IMR-90 (cell line): Measurements from ENCODE around the gene ARHGEF40. TPM values are rescaled to one million over a fixed set of nuclear protein-coding genes. Genes with fewer than 3 reads are reported as not detected.

Experiments
- ATAC-seq: fragments of 200-7000 bp; cut with Tn5 transposase; 2 replicates; pipeline ENCODE4 v1.9.1; 2020; ENCODE audit warnings: low read depth, mild to moderate bottlenecking, moderate library complexity
- BruUV-seq: library from RNA; stranded (reverse); fragments of 400-500 nt; replicated peaks from 2 replicates; lab custom pipeline; 2021; lab: Mats Ljungman, UMichigan
- CTCF ChIA-PET: fragments of 300-600 bp; formaldehyde crosslinking; extraction: SDS; loops from one replicate; lab custom pipeline; 2021; ENCODE audit warnings: antibody characterized with exemption; lab: Yijun Ruan, JAX
- POLR2A ChIA-PET: fragments of 300-600 bp; sonication (Branson Sonifier 250); formaldehyde crosslinking; loops from one replicate; lab custom pipeline; 2022; ENCODE audit warnings: antibody characterized with exemption; ENCODE audit not compliant: unreplicated experiment; lab: Charles Lee
- DNase-seq: peaks from one replicate; pipeline ENCODE4 v3.0.0; 2013
- H2AFZ ChIP-seq: replicated peaks from 2 replicates; pipeline ENCODE3; 2013; ENCODE audit warnings: low read length, mild to moderate bottlenecking; ENCODE audit not compliant: poor library complexity
- H2AK5ac ChIP-seq: 2 replicates; pipeline ENCODE4 v1.6.1; 2013; ENCODE audit warnings: low read depth, low read length, inconsistent platforms
- H2AK9ac ChIP-seq: replicated peaks from 2 replicates; pipeline ENCODE3; 2013; ENCODE audit warnings: mild to moderate bottlenecking, low read depth, low read length, moderate library complexity; ENCODE audit not compliant: poor library complexity
- H2BK120ac ChIP-seq: 2 replicates; pipeline ENCODE4 v1.6.1; 2013; ENCODE audit warnings: low read depth, low read length, inconsistent platforms
- H2BK15ac ChIP-seq: 3 replicates; pipeline ENCODE4 v1.6.1; 2013; ENCODE audit warnings: low read depth, low read length, inconsistent platforms
- H2BK20ac ChIP-seq: 2 replicates; pipeline ENCODE4 v1.6.1; 2013; ENCODE audit warnings: low read depth, mild to moderate bottlenecking, inconsistent platforms, low read length, moderate library complexity
- H2BK5ac ChIP-seq: 2 replicates; pipeline ENCODE4 v1.6.1; 2013; ENCODE audit warnings: mild to moderate bottlenecking, low read depth, low read length, inconsistent platforms; ENCODE audit not compliant: poor library complexity, severe bottlenecking
- H3K14ac ChIP-seq: replicated peaks from 2 replicates; pipeline ENCODE4 v1.6.1; 2013; ENCODE audit warnings: low read depth, low read length, inconsistent platforms
- H3K18ac ChIP-seq: 2 replicates; pipeline ENCODE4 v1.6.1; 2013; ENCODE audit warnings: low read depth, low read length, control low read depth
- H3K23ac ChIP-seq: 2 replicates; pipeline ENCODE4 v1.6.1; 2013; ENCODE audit warnings: low read depth, low read length, inconsistent platforms
- H3K27ac ChIP-seq: 2 replicates; pipeline ENCODE4 v1.5.1; 2013; ENCODE audit warnings: mild to moderate bottlenecking, control low read depth, low read length; ENCODE audit not compliant: insufficient read depth
- H3K27me3 ChIP-seq: 2 replicates; pipeline ENCODE4 v1.6.1; 2013; ENCODE audit warnings: low read length; ENCODE audit not compliant: control insufficient read depth, insufficient read depth
- H3K36me3 ChIP-seq: 2 replicates; pipeline ENCODE4 v1.6.1; 2013; ENCODE audit warnings: low read length, mixed read lengths; ENCODE audit not compliant: control insufficient read depth, insufficient read depth
- H3K4ac ChIP-seq: 2 replicates; pipeline ENCODE4 v1.6.1; 2013; ENCODE audit warnings: low read depth, low read length, inconsistent platforms
- H3K4me1 ChIP-seq: 2 replicates; pipeline ENCODE4 v1.6.1; 2013; ENCODE audit warnings: low read length, mixed read lengths; ENCODE audit not compliant: control insufficient read depth, insufficient read depth
- H3K4me2 ChIP-seq: 2 replicates; pipeline ENCODE4 v1.6.1; 2013; ENCODE audit warnings: low read depth, mild to moderate bottlenecking, control low read depth, low read length, moderate library complexity
- H3K4me3 ChIP-seq: 2 replicates; pipeline ENCODE4 v1.5.1; 2013; ENCODE audit warnings: low read depth, mild to moderate bottlenecking, control low read depth, low read length, moderate library complexity; ENCODE audit not compliant: insufficient read depth
- H3K56ac ChIP-seq: 2 replicates; pipeline ENCODE4 v1.6.1; 2013; ENCODE audit warnings: low read length, inconsistent platforms; ENCODE audit not compliant: insufficient read depth; ENCODE audit errors: extremely low read depth
- H3K79me1 ChIP-seq, 2 experiments: 2 replicates each; pipeline ENCODE4 v1.6.1; 2013; ENCODE audit warnings: low read length in 2 of 2, inconsistent platforms in 1 of 2, low read depth in 1 of 2
- H3K9ac ChIP-seq: 2 replicates; pipeline ENCODE4 v1.6.1; 2013; ENCODE audit warnings: low read depth, low read length, control low read depth
- H3K9me1 ChIP-seq: 2 replicates; pipeline ENCODE4 v1.6.1; 2013; ENCODE audit warnings: low read length, inconsistent platforms; ENCODE audit not compliant: insufficient read depth
- H3K9me3 ChIP-seq: 2 replicates; pipeline ENCODE4 v1.6.1; 2013; ENCODE audit warnings: low read length; ENCODE audit not compliant: control insufficient read depth, insufficient read depth
- H4K20me1 ChIP-seq: 2 replicates; pipeline ENCODE4 v1.6.1; 2013; ENCODE audit warnings: low read length, inconsistent platforms; ENCODE audit not compliant: insufficient read depth
- H4K5ac ChIP-seq: 2 replicates; pipeline ENCODE4 v1.6.1; 2013; ENCODE audit warnings: mild to moderate bottlenecking, low read depth, low read length, control low read depth
- H4K8ac ChIP-seq, 2 experiments: 2 replicates each; pipeline ENCODE4 v1.6.1; 2013; ENCODE audit warnings: low read depth in 2 of 2, low read length in 2 of 2, control low read depth in 1 of 2, inconsistent platforms in 1 of 2
- H4K91ac ChIP-seq: 2 replicates; pipeline ENCODE4 v1.6.1; 2013; ENCODE audit warnings: low read depth, low read length, inconsistent platforms; ENCODE audit not compliant: insufficient read depth
- BHLHE40 ChIP-seq: fragments of 150-350 bp; IDR thresholded peaks from 2 replicates; pipeline ENCODE4 v1.6.1; 2016; ENCODE audit warnings: mild to moderate bottlenecking, low read depth, low read length
- CEBPB ChIP-seq: IDR thresholded peaks from 2 replicates; pipeline ENCODE4 v1.6.1; 2012; ENCODE audit warnings: low read depth, low read length, improper control_type of control experiment
- CHD1 ChIP-seq: IDR thresholded peaks from 2 replicates; pipeline ENCODE4 v1.6.1; 2012; ENCODE audit warnings: low read depth, low read length, improper control_type of control experiment
- ELK1 ChIP-seq: fragments of 150-350 bp; IDR thresholded peaks from 2 replicates; pipeline ENCODE4 v1.6.1; 2016; ENCODE audit warnings: low read depth, mild to moderate bottlenecking, low read length, moderate library complexity, borderline replicate concordance
- MAFK ChIP-seq: IDR thresholded peaks from 2 replicates; pipeline ENCODE4 v1.6.1; 2012; ENCODE audit warnings: low read depth, low read length, improper control_type of control experiment
- MAZ ChIP-seq: IDR thresholded peaks from 2 replicates; pipeline ENCODE4 v1.6.1; 2012; ENCODE audit warnings: low read depth, mild to moderate bottlenecking, low read length, improper control_type of control experiment, moderate library complexity, borderline replicate concordance
- MXI1 ChIP-seq: IDR thresholded peaks from 2 replicates; pipeline ENCODE4 v1.6.1; 2012; ENCODE audit warnings: low read depth, mild to moderate bottlenecking, low read length, moderate library complexity, borderline replicate concordance
- NFE2L2 ChIP-seq: fragments of 150-350 bp; IDR thresholded peaks from 2 replicates; pipeline ENCODE4 v1.6.1; 2016; ENCODE audit warnings: low read depth, mild to moderate bottlenecking, low read length
- POLR2A ChIP-seq: IDR thresholded peaks from 2 replicates; pipeline ENCODE4 v1.6.1; 2012; ENCODE audit warnings: mild to moderate bottlenecking, low read depth, low read length
- RAD21 ChIP-seq: IDR thresholded peaks from 2 replicates; pipeline ENCODE4 v1.6.1; 2012; ENCODE audit warnings: low read length, improper control_type of control experiment
- RCOR1 ChIP-seq: IDR thresholded peaks from 2 replicates; pipeline ENCODE4 v1.6.1; 2012; ENCODE audit warnings: mild to moderate bottlenecking, low read length, improper control_type of control experiment; ENCODE audit not compliant: insufficient replicate concordance
- SMC3 ChIP-seq: fragments of 150-350 bp; IDR thresholded peaks from 2 replicates; pipeline ENCODE4 v1.6.1; 2016; ENCODE audit warnings: low read depth, mild to moderate bottlenecking, antibody characterized with exemption, low read length, moderate library complexity
- USF2 ChIP-seq: fragments of 150-350 bp; IDR thresholded peaks from 2 replicates; pipeline ENCODE4 v1.6.1; 2017; ENCODE audit warnings: mild to moderate bottlenecking, antibody characterized with exemption, low read length, low read depth
- WGBS, 2 experiments: methylation state at CpG; one replicate each; pipeline versions ENCODE4 v1.1.5 to v1.1.7; 2013; ENCODE audit warnings: missing lambda C conversion rate in 2 of 2; ENCODE audit not compliant: insufficient read length in 1 of 2; ENCODE audit errors: extremely low coverage in 2 of 2; 5-methylcytosine and 5-hydroxymethylcytosine counted together
- dilution Hi-C: fragments of 300-500 bp; cut with HindIII; formaldehyde crosslinking; loops from one replicate; pipeline ENCODE4 v1.14.3; 2018; ENCODE audit warnings: low sequenced_read_pairs; ENCODE audit not compliant: unreplicated experiment
- in situ Hi-C: fragments of 300-500 bp; cut with MboI; formaldehyde crosslinking; loops from 3 replicates; pipeline ENCODE4 v1.14.3; 2019; ENCODE audit warnings: low sequenced_read_pairs, inconsistent platforms, mixed read lengths
- intact Hi-C: fragments of 100-400 bp; cut with micrococcal nuclease; formaldehyde crosslinking; loops from 2 replicates; pipeline ENCODE4 v1.10.0; 2022
- polyA plus RNA-seq, 3 experiments: library from polyadenylated mRNA; depleted of rRNA; stranded (reverse); fragments of >200 nt; gene quantifications; 2 replicates each; pipeline ENCODE4 v1.2.3, GENCODE V29; 2012; ENCODE audit warnings: low replicate concordance in 1 of 3
- total RNA-seq: library from RNA; depleted of rRNA; stranded (reverse); fragments of >200 nt; gene quantifications from 2 replicates; pipeline ENCODE4 v1.2.3, GENCODE V29; 2012
- TF ChIP-seq, protein P1 (sequence below): conservative IDR thresholded peaks from 2 replicates; pipeline ENCODE4 v1.5.1; 2012; ENCODE audit warnings: mild to moderate bottlenecking, low read depth, low read length, improper control_type of control experiment

ARHGEF40 gene
- total and polyA plus RNA-seq, 2 of the 4 experiments (the other 2 are of a cell fraction), result 18.1 to 58.4 TPM

- no peak for ATAC-seq
- Histone ChIP-seq H2AK5ac (peak overlapping the region; percentile 16; the same call in 1 of the 2 replicates), H2BK15ac (no peak overlapping the region), H3K79me1 (0 out of 4 replicates have a peak, but pooled peaks cover 0 to 2% of the 10 kb centered on the region in 2 experiments), H2BK20ac (no peak overlapping the region), H3K56ac (no peak overlapping the region), H2AFZ (no peak overlapping the region), H3K4me2 (no peak overlapping the region), H3K27ac (no peak overlapping the region), H3K9me3 (no peaks in the 10 kb centered on the region), H3K9ac (no peak overlapping the region), H2AK9ac (peak overlapping the region; percentile 16), H3K4me1 (peaks cover 6% of the 10 kb centered on the region), H3K4ac (no peak overlapping the region; the same call in 1 of the 2 replicates), H3K18ac (no peak overlapping the region), H4K5ac (no peak overlapping the region), H3K9me1 (peaks cover 3% of the 10 kb centered on the region; the same call in 1 of the 2 replicates), H4K91ac (no peak overlapping the region), H4K8ac (no peak overlapping the region), H3K14ac (no peak overlapping the region), H3K27me3 (no peaks in the 10 kb centered on the region), H2BK120ac (no peak overlapping the region), H4K20me1 (no peaks in the 10 kb centered on the region; the same call in 1 of the 2 replicates), H3K23ac (no peak overlapping the region), H2BK5ac (no peak overlapping the region), H3K4me3 (no peak overlapping the region), H3K36me3 (no peaks in the 10 kb centered on the region)
- no TSS peak for BruUV-seq
- DNase-seq, result no peak
- no CpG with 5 or more reads among the region's 8 CpGs for WGBS, 2 experiments
- in situ Hi-C loops (loop anchor here (5.0 kb wide), 1 partner anchor 85 kb away; no protein-coding TSS in a partner anchor), intact Hi-C loops (loop anchor here (5.0 kb wide), 2 partner anchors 245 to 420 kb away; partner anchors contain the start of gene RNASE4), dilution Hi-C loops (no loop called here)
- CTCF ChIA-PET, result interaction anchor here (0.8 to 3.0 kb wide), 4 partner anchors 9 to 87 kb away, joined by 3 to 22 read pairs (median 4); no protein-coding TSS in a partner anchor
- TF ChIP-seq MXI1, result no peak
- no peak for TF ChIP-seq CHD1
- TF ChIP-seq RCOR1, result no peak
- TF ChIP-seq ELK1, result no peak
- TF ChIP-seq CEBPB, result no peak
- no peak for TF ChIP-seq USF2
- no peak for TF ChIP-seq BHLHE40
- TF ChIP-seq MAZ, result no peak
- no peak for TF ChIP-seq MAFK
- TF ChIP-seq NFE2L2, result no peak
- TF ChIP-seq POLR2A, result no peak
- no peak for TF ChIP-seq SMC3
- TF ChIP-seq, protein P1, sequence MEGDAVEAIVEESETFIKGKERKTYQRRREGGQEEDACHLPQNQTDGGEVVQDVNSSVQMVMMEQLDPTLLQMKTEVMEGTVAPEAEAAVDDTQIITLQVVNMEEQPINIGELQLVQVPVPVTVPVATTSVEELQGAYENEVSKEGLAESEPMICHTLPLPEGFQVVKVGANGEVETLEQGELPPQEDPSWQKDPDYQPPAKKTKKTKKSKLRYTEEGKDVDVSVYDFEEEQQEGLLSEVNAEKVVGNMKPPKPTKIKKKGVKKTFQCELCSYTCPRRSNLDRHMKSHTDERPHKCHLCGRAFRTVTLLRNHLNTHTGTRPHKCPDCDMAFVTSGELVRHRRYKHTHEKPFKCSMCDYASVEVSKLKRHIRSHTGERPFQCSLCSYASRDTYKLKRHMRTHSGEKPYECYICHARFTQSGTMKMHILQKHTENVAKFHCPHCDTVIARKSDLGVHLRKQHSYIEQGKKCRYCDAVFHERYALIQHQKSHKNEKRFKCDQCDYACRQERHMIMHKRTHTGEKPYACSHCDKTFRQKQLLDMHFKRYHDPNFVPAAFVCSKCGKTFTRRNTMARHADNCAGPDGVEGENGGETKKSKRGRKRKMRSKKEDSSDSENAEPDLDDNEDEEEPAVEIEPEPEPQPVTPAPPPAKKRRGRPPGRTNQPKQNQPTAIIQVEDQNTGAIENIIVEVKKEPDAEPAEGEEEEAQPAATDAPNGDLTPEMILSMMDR, result no peak
- no peak for TF ChIP-seq RAD21
- POLR2A ChIA-PET, result no interaction called here
These were observed 31.8 kb downstream of the ARHGEF40 start for GRCh38 chr14:21101802-21102413.
